A673 (cell line): ENCODE results near the gene NELFE. TPM values are rescaled to one million over a fixed set of nuclear protein-coding genes. Genes with fewer than 3 reads are reported as not detected.
A peak's percentile ranks its signal among the peaks of the same experiment; 100 is the strongest.

Experiments
- BruUV-seq: library from RNA; stranded (reverse); fragments of 400-500 nt; replicated peaks from 2 replicates; lab custom pipeline; 2021; lab: Mats Ljungman, UMichigan
- CTCF ChIA-PET: fragments of 300-600 bp; sonication (Branson Sonifier 250); formaldehyde crosslinking; loops from one replicate; lab custom pipeline; 2022; ENCODE audit warnings: antibody characterized with exemption; lab: Charles Lee
- POLR2A ChIA-PET: fragments of 300-600 bp; sonication (Branson Sonifier 250); formaldehyde crosslinking; loops from one replicate; lab custom pipeline; 2022; ENCODE audit warnings: antibody characterized with exemption; ENCODE audit not compliant: low non-redundant PET; lab: Charles Lee
- DNase-seq: peaks from one replicate; pipeline ENCODE4 v3.0.0-alpha.2; 2015; ENCODE audit warnings: low spot score
- H3K27ac ChIP-seq: fragments of 200-600 bp; sonication (generic); 2 replicates; pipeline ENCODE4 v1.5.1; 2016; ENCODE audit warnings: mixed run types, low read depth, mild to moderate bottlenecking, mixed read lengths, antibody characterized with exemption, low read length; ENCODE audit not compliant: poor library complexity, severe bottlenecking
- H3K27me3 ChIP-seq: fragments of 200-600 bp; sonication (generic); replicated peaks from 2 replicates; pipeline ENCODE4 v1.6.1; 2017; ENCODE audit warnings: mixed run types, low read depth, mild to moderate bottlenecking, mixed read lengths, antibody characterized with exemption, low read length; ENCODE audit not compliant: insufficient read depth, poor library complexity
- H3K36me3 ChIP-seq: fragments of 200-600 bp; sonication (generic); 2 replicates; pipeline ENCODE4 v1.6.1; 2016; ENCODE audit warnings: mixed run types, mild to moderate bottlenecking, mixed read lengths, antibody characterized with exemption, low read length; ENCODE audit not compliant: insufficient read depth, poor library complexity, severe bottlenecking
- H3K4me1 ChIP-seq: fragments of 200-600 bp; sonication (generic); 2 replicates; pipeline ENCODE4 v1.6.1; 2017; ENCODE audit warnings: mixed run types, mild to moderate bottlenecking, mixed read lengths, antibody characterized with exemption, low read length; ENCODE audit not compliant: insufficient read depth, poor library complexity, severe bottlenecking
- H3K4me3 ChIP-seq: fragments of 200-600 bp; sonication (generic); 2 replicates; pipeline ENCODE4 v1.5.1; 2016; ENCODE audit warnings: low read depth, mixed run types, mild to moderate bottlenecking, mixed read lengths, low read length; ENCODE audit not compliant: poor library complexity, severe bottlenecking
- H3K9me3 ChIP-seq: fragments of 200-600 bp; sonication (generic); 2 replicates; pipeline ENCODE4 v1.6.1; 2016; ENCODE audit warnings: mixed run types, low read depth, mild to moderate bottlenecking, mixed read lengths, antibody characterized with exemption, low read length; ENCODE audit not compliant: poor library complexity, severe bottlenecking
- CTCF ChIP-seq: fragments of 300-800, 200-600 bp; sonication (generic); conservative IDR thresholded peaks from 2 replicates; pipeline ENCODE4 v1.5.1; 2017; ENCODE audit warnings: low read depth, mild to moderate bottlenecking, antibody characterized with exemption, low read length, moderate library complexity, mixed read lengths
- EZH2 ChIP-seq: fragments of 200-600 bp; sonication (generic); IDR thresholded peaks from 2 replicates; pipeline ENCODE4 v1.6.1; 2017; ENCODE audit warnings: borderline replicate concordance, low read depth, mild to moderate bottlenecking, mixed read lengths, antibody characterized with exemption, low read length; ENCODE audit not compliant: poor library complexity, severe bottlenecking
- intact Hi-C: fragments of 100-400 bp; cut with micrococcal nuclease; formaldehyde crosslinking; loops from one replicate; pipeline ENCODE4 v1.10.0; 2022; ENCODE audit not compliant: unreplicated experiment
- total RNA-seq: library from RNA; stranded (reverse); gene quantifications from 2 replicates; pipeline ENCODE4 v1.2.3, GENCODE V29; 2021

Gene NELFE
- total RNA-seq, 1 experiment from 2014 or later, result 94.3 TPM

- POLR2A ChIA-PET, result interaction anchor here (0.6 kb wide), 1 partner anchor 40 kb away, joined by 3 read pairs; no protein-coding TSS in a partner anchor
- BruUV-seq, result no TSS peak
- H3K36me3 ChIP-seq, result peaks cover 35% of the 10 kb centered on the region
Observed at GRCh38 chr6:31958412-31958740, 395 bp downstream of the NELFE start.

GRCh38 chr6:31956796-31957195 is 2.0 kb downstream of the NELFE start:
- no TSS peak for BruUV-seq
- Histone ChIP-seq H3K36me3 (peaks cover 51% of the 10 kb centered on the region), H3K4me3 (no peak overlapping the region), H3K4me1 (peaks cover 14% of the 10 kb centered on the region), H3K27me3 (no peaks in the 10 kb centered on the region), H3K9me3 (no peaks in the 10 kb centered on the region), H3K27ac (no peak overlapping the region)
- intact Hi-C loops, result loop anchor here (10.0 kb wide), 1 partner anchor 272 kb away; the partner anchor contains the start of gene LY6G5C
- DNase-seq, result no peak
- POLR2A ChIA-PET, result no interaction called here
- CTCF ChIA-PET, result no interaction called here
- TF ChIP-seq EZH2 (no peak), CTCF (no peak)

More at GRCh38 chr6:31958412-31958740, 395 bp downstream of the NELFE start:
- TF ChIP-seq CTCF (no peak), EZH2 (no peak)
- intact Hi-C loops, result loop anchor here (10.0 kb wide), 1 partner anchor 274 kb away; the partner anchor contains the start of gene LY6G5C
- H3K4me3 ChIP-seq, result peak overlapping the region; percentile 88
- H3K27ac ChIP-seq, result peak overlapping the region; percentile 88
- no peaks in the 10 kb centered on the region for H3K9me3 ChIP-seq
- H3K4me1 ChIP-seq, result peaks cover 14% of the 10 kb centered on the region
- DNase-seq, result no peak
- CTCF ChIA-PET, result interaction anchor here (0.6 kb wide), 1 partner anchor 171 kb away, joined by 3 read pairs; no protein-coding TSS in a partner anchor
- H3K27me3 ChIP-seq, result no peaks in the 10 kb centered on the region

- DNase-seq, result no peak
- ChIA-PET CTCF (no interaction called here), POLR2A (no interaction called here)
- Histone ChIP-seq H3K27me3 (no peaks in the 10 kb centered on the region), H3K27ac (no peak overlapping the region), H3K9me3 (no peaks in the 10 kb centered on the region), H3K4me1 (peaks cover 9% of the 10 kb centered on the region), H3K36me3 (peaks cover 50% of the 10 kb centered on the region), H3K4me3 (no peak overlapping the region)
- TF ChIP-seq CTCF, result no peak
- no peak for TF ChIP-seq EZH2
- BruUV-seq, result no TSS peak
- intact Hi-C loops, result loop anchor here (10.0 kb wide), 1 partner anchor 270 kb away; the partner anchor contains the start of gene LY6G5C
Observed at GRCh38 chr6:31954511-31954910, 4.3 kb downstream of the NELFE start.
